ENCODE measurements around the gene TRABD2B. TPM values are rescaled to one million over a fixed set of nuclear protein-coding genes. Genes with fewer than 3 reads are reported as not detected.
A peak's percentile ranks its signal among the peaks of the same experiment; 100 is the strongest.

Gene TRABD2B
- total RNA-seq, 1 experiment from 2014 or later, result 0.36 TPM

DNA sequence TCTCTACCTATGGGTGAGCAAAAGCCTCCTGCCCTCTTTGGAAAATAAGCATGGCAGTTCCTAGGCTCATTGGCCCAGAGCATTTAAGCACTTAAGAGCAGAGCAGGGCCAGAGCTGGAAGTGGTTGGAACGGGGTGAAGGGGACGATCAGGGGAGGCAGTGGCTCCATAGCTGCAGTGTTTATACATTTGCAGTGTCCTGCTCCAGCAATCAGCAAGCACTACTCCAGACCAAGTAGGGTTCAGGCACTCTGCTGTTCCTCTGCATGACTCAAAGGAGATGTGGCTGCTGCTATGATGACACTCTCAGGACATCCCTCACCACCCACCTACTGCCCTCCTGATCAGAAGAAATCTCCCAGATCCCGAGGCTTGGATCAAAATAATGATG is 55.0 kb downstream of the TRABD2B start:
- Histone ChIP-seq H3K27me3 (replicated peaks; ENCODE audit: control insufficient read depth, insufficient read depth, low read length) (no peaks in the 10 kb centered on the region), H3K4me1 (peaks cover 10% of the 10 kb centered on the region), H3K36me3 (ENCODE audit: control insufficient read depth, insufficient read depth, low read length) (no peaks in the 10 kb centered on the region), H3K9me3 (no peaks in the 10 kb centered on the region), H3K4me3 (ENCODE audit: low read depth, low read length) (no peak overlapping the region)
- intact Hi-C loops (cut with micrococcal nuclease; ENCODE audit: unreplicated experiment), result no loop called here
- BruUV-seq (replicated peaks), result no TSS peak
- H3K4me3 Mint-ChIP-seq (ENCODE audit: unreplicated experiment), result no peak overlapping the region
- peak overlapping the region; percentile 77 for H3K27ac Mint-ChIP-seq (ENCODE audit: unreplicated experiment)
- peaks cover 8% of the 10 kb centered on the region for H3K4me1 Mint-ChIP-seq (ENCODE audit: low read depth, unreplicated experiment)
- TF ChIP-seq, protein P1, sequence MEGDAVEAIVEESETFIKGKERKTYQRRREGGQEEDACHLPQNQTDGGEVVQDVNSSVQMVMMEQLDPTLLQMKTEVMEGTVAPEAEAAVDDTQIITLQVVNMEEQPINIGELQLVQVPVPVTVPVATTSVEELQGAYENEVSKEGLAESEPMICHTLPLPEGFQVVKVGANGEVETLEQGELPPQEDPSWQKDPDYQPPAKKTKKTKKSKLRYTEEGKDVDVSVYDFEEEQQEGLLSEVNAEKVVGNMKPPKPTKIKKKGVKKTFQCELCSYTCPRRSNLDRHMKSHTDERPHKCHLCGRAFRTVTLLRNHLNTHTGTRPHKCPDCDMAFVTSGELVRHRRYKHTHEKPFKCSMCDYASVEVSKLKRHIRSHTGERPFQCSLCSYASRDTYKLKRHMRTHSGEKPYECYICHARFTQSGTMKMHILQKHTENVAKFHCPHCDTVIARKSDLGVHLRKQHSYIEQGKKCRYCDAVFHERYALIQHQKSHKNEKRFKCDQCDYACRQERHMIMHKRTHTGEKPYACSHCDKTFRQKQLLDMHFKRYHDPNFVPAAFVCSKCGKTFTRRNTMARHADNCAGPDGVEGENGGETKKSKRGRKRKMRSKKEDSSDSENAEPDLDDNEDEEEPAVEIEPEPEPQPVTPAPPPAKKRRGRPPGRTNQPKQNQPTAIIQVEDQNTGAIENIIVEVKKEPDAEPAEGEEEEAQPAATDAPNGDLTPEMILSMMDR (IDR thresholded peaks at IDR 0.05; ENCODE audit: insufficient read depth in 1 of 2, low read depth in 1 of 2, low read length in 1 of 2, severe bottlenecking in 1 of 2, unreplicated experiment in 1 of 2), result no peak
- POLR2A ChIA-PET, result no interaction called here
- no peaks in the 10 kb centered on the region for H3K27me3 Mint-ChIP-seq (ENCODE audit: insufficient read depth, unreplicated experiment)
- H3K9me3 Mint-ChIP-seq (ENCODE audit: unreplicated experiment), result no peaks in the 10 kb centered on the region
- CTCF ChIA-PET, result no interaction called here
- no peaks in the 10 kb centered on the region for H3K36me3 Mint-ChIP-seq (ENCODE audit: insufficient read depth, unreplicated experiment)
- DNase-seq, result no peak

DNA sequence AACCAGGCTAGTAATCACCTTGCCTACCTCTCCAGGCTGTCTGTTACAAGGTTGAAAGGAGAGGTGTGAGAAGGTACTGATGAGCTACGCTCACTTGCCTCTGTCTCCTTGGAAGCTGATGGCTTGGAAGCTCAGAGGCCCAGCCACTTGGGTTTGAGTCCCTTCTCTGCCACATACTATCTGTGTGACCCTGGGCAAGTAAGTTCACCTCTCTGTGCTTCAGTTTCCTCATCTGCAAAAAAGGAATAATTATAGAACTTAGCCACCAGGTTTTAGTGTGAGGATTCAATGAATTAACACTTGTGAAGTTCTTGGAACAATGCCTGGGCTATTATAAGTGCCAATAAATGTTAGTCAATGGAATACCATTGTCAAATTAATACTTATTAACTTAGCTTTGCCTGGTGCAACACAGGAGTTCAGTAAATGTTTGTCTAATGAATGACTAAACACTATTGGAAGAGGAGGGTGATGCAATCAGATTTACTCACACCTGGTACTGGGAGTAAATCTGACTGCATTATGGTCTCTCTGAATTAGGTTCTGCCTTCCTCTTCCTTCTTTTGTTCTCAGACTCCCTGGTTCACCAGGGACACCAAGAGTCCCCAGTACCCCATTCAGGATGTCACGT is 55.5 kb downstream of the TRABD2B start:
- peak in 1 of 2 experiments; percentile 10 for DNase-seq
- intact Hi-C loops (cut with micrococcal nuclease; ENCODE audit: unreplicated experiment), result no loop called here
- POLR2A ChIA-PET, result no interaction called here
- Mint-ChIP-seq H3K9me3 (ENCODE audit: unreplicated experiment) (no peaks in the 10 kb centered on the region), H3K27me3 (ENCODE audit: insufficient read depth, unreplicated experiment) (no peaks in the 10 kb centered on the region), H3K4me3 (ENCODE audit: unreplicated experiment) (no peak overlapping the region), H3K36me3 (ENCODE audit: insufficient read depth, unreplicated experiment) (no peaks in the 10 kb centered on the region), H3K27ac (ENCODE audit: unreplicated experiment) (peak overlapping the region; percentile 77), H3K4me1 (ENCODE audit: low read depth, unreplicated experiment) (peaks cover 6% of the 10 kb centered on the region)
- BruUV-seq (replicated peaks), result no TSS peak
- Histone ChIP-seq H3K9me3 (no peaks in the 10 kb centered on the region), H3K27me3 (replicated peaks; ENCODE audit: control insufficient read depth, insufficient read depth, low read length) (no peaks in the 10 kb centered on the region), H3K36me3 (ENCODE audit: control insufficient read depth, insufficient read depth, low read length) (no peaks in the 10 kb centered on the region), H3K4me1 (peaks cover 10% of the 10 kb centered on the region), H3K4me3 (ENCODE audit: low read depth, low read length) (no peak overlapping the region)
- CTCF ChIA-PET, result interaction anchor here (0.6 kb wide), 1 partner anchor 55 kb away, joined by 4 read pairs; the partner anchor contains the start of gene TRABD2B
- TF ChIP-seq, protein P1 (IDR thresholded peaks at IDR 0.05; ENCODE audit: insufficient read depth in 1 of 2, low read depth in 1 of 2, low read length in 1 of 2, severe bottlenecking in 1 of 2, unreplicated experiment in 1 of 2), result no peak

GRCh38 chr1:47940779-47941178 is 56.4 kb downstream of the TRABD2B start:
- Mint-ChIP-seq H3K9me3 (ENCODE audit: unreplicated experiment) (no peaks in the 10 kb centered on the region), H3K4me1 (ENCODE audit: low read depth, unreplicated experiment) (peaks cover 6% of the 10 kb centered on the region), H3K27ac (ENCODE audit: unreplicated experiment) (peak overlapping the region; percentile 43), H3K36me3 (ENCODE audit: insufficient read depth, unreplicated experiment) (no peaks in the 10 kb centered on the region), H3K4me3 (ENCODE audit: unreplicated experiment) (no peak overlapping the region), H3K27me3 (ENCODE audit: insufficient read depth, unreplicated experiment) (no peaks in the 10 kb centered on the region)
- no peaks in the 10 kb centered on the region for H3K9me3 ChIP-seq
- CTCF ChIA-PET, result no interaction called here
- BruUV-seq (replicated peaks), result no TSS peak
- H3K4me1 ChIP-seq, result peaks cover 10% of the 10 kb centered on the region
- DNase-seq, result no peak
- intact Hi-C loops (cut with micrococcal nuclease; ENCODE audit: unreplicated experiment), result no loop called here
- no peaks in the 10 kb centered on the region for H3K27me3 ChIP-seq (replicated peaks; ENCODE audit: control insufficient read depth, insufficient read depth, low read length)
- TF ChIP-seq, protein P1 (IDR thresholded peaks at IDR 0.05; ENCODE audit: insufficient read depth in 1 of 2, low read depth in 1 of 2, low read length in 1 of 2, severe bottlenecking in 1 of 2, unreplicated experiment in 1 of 2), result no peak
- H3K4me3 ChIP-seq (ENCODE audit: low read depth, low read length), result no peak overlapping the region
- POLR2A ChIA-PET, result no interaction called here
- no peaks in the 10 kb centered on the region for H3K36me3 ChIP-seq (ENCODE audit: control insufficient read depth, insufficient read depth, low read length)
